T-helper 2 cell treated with Interferon-gamma antibody and Interleukin-4, amounts not matched to agents 5 μg/mL and 100 μg/mL, for 36 hours (primary cell): ENCODE measurements around the gene ZNF672.
"Not testable (repeated sequence)": the region's sequence is repeated elsewhere in the genome, so short reads cannot be mapped to it uniquely, and the experiment has no call there.

Experiments used
- DNase-seq: peaks from one replicate; pipeline ENCODE4 v3.0.0; 2021; ENCODE audit warnings: low spot score
- H3K27ac Mint-ChIP-seq: one replicate; pipeline ENCODE4 v1.8.0; 2021; ENCODE audit warnings: mild to moderate bottlenecking, mixed read lengths
- H3K27me3 Mint-ChIP-seq: one replicate; pipeline ENCODE4 v1.8.0; 2021; ENCODE audit warnings: low read depth, mixed read lengths
- H3K36me3 Mint-ChIP-seq: one replicate; pipeline ENCODE4 v1.8.0; 2021; ENCODE audit warnings: low read depth, mixed read lengths
- H3K4me1 Mint-ChIP-seq: one replicate; pipeline ENCODE4 v1.8.0; 2021; ENCODE audit warnings: low read depth, mixed read lengths
- H3K4me3 Mint-ChIP-seq: one replicate; pipeline ENCODE4 v1.8.0; 2022; ENCODE audit warnings: mild to moderate bottlenecking, moderate library complexity, mixed read lengths
- H3K9me3 Mint-ChIP-seq: one replicate; pipeline ENCODE4 v1.8.0; 2021; ENCODE audit warnings: mixed read lengths

The ZNF672 gene

DNA sequence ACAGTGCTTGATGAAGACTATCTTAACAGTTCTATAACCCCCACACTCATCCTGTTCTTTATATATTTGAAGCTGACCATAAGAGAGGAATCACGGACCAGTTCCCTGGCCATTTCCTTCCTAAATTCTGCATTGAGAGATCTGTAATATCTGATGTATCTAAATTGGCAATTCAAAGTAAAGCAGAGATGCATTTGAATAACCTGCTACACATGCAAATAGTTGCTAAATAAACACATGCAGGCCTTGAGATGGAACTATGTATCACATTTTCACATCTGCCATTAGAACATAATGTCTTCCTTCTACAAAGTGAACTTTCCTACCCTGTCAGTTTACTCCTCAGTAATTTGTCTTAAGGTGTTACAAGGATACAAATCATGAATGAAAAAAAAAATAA lies 47.6 kb downstream of the ZNF672 start:
- no peaks in the 10 kb centered on the region for H3K4me1 Mint-ChIP-seq
- no peak overlapping the region for H3K27ac Mint-ChIP-seq
- peaks cover 21% of the 10 kb centered on the region for H3K27me3 Mint-ChIP-seq
- no peak for DNase-seq
- H3K4me3 Mint-ChIP-seq: no peak overlapping the region
- H3K9me3 Mint-ChIP-seq: no peaks in the 10 kb centered on the region
- H3K36me3 Mint-ChIP-seq: no peaks in the 10 kb centered on the region

DNA sequence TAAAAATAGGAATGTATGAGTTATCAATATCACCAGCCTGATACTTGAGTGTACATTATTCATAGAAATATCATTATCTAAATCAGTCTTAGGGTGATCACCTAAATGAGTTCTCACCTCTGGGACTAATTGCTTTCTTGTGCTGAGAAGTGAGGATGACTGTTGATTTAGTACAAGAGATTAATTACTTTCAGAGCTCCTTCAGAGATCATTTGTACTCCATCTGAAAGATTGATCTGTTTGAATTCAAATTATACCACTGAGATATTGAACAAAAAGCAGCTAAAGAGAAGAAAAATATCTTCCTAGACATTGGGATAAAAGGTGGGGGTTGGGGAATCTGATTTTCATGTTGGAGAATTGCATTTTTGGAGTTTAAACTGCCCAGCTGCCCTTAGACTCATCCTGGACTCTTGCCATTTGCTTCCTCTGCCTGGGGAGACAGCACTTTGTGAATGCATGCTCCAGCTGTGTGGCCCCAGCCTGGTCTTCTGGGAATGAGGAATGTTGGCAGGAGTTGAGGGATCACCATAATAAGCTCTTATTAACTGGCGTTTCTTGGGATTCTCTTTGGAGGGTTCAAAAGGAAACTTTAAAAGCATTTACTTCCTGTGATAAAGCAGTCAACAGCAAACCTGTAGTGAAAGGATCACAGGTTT lies 48.3 kb downstream of the ZNF672 start:
- no peaks in the 10 kb centered on the region for H3K9me3 Mint-ChIP-seq
- no peaks in the 10 kb centered on the region for H3K4me1 Mint-ChIP-seq
- H3K4me3 Mint-ChIP-seq: no peak overlapping the region
- no peak overlapping the region for H3K27ac Mint-ChIP-seq
- no peak for DNase-seq
- no peaks in the 10 kb centered on the region for H3K36me3 Mint-ChIP-seq
- peaks cover 20% of the 10 kb centered on the region for H3K27me3 Mint-ChIP-seq

DNA sequence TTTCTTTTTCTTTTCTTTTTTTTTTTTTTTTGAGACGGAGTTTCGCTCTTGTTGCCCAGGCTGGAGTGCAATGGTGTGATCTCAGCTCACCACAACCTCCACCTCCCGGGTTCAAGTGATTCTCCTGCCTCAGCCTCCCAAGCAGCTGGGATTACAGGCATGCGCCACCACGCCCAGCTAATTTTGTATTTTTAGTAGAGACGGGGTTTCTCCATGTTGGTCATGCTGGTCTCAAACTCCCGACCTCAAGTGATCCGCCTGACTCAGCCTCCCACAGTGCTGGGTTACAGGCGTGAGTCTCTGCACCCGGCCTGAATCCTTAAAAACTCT lies 51.9 kb downstream of the ZNF672 start:
- H3K4me1 Mint-ChIP-seq, H3K27ac Mint-ChIP-seq, H3K9me3 Mint-ChIP-seq, H3K4me3 Mint-ChIP-seq, DNase-seq, H3K36me3 Mint-ChIP-seq: not testable (repeated sequence)
- peaks cover 36% of the 10 kb centered on the region for H3K27me3 Mint-ChIP-seq

DNA sequence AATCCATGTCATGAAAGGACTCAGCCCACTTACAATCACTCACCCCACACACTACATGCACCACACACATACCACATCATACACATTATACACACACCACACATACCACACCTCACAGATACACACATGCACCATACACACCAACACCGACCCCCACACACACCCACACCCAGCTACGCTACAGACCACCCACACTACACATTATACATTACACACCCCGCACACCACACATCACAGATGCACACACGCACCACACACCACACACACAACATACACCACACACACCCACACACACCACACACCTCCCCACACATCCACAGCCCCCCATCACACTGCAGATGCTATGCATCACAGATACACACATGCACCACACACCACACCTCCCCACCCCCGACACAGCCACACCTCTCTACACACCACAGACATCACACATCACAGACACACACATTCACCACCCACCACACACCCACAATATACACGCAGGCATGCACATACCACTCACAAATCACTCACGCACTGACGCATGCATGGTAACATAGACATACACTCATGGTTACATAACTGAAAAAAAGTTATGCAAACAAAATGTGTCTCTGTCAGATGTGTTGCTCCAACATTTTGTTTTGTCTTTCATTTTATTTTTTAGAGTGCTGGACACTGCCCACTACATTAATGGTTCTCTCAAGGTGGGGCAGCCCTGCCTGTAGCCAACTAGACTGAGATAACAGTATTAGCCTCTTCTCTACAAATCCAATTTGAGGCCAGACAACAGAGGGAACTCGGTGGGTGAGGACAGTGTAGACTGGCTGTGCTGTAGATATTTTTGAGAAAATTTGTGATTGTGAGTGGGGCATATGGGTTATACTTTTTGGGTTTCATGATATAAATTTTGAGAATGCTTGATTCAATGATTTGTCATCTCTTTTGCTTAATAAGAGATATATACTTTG lies 52.8 kb downstream of the ZNF672 start:
- no peak overlapping the region for H3K4me3 Mint-ChIP-seq
- H3K27ac Mint-ChIP-seq: no peak overlapping the region
- no peak for DNase-seq
- H3K9me3 Mint-ChIP-seq: no peaks in the 10 kb centered on the region
- peaks cover 36% of the 10 kb centered on the region for H3K27me3 Mint-ChIP-seq
- H3K36me3 Mint-ChIP-seq: no peaks in the 10 kb centered on the region
- no peaks in the 10 kb centered on the region for H3K4me1 Mint-ChIP-seq

- H3K9me3 Mint-ChIP-seq: no peaks in the 10 kb centered on the region
- peaks cover 34% of the 10 kb centered on the region for H3K27me3 Mint-ChIP-seq
Measured at GRCh38 chr1:248891758-248892157, 53.7 kb downstream of the ZNF672 start.

DNA sequence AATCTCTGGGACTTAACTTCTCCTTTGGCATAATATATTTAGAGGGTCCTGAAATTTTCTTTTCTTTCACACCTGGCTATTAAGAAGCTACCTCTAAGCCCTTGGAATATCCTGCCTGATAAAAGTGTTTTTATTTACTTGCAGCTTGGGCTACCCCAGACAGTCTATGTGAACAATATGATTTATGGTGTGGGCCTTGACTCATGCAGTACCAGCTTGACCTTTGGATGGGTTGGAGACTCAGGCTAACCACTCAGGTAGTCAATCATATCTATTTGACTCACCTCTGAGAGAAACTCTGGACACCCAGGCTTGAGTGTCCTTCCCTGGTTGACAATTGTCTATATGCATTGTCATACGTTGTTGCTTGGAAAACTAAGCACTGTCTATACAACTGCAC lies 54.6 kb downstream of the ZNF672 start:
- Mint-ChIP-seq H3K27ac (no peak overlapping the region), H3K36me3 (no peaks in the 10 kb centered on the region), H3K4me1 (no peaks in the 10 kb centered on the region), H3K27me3 (peaks cover 31% of the 10 kb centered on the region), H3K4me3 (no peak overlapping the region), H3K9me3 (no peaks in the 10 kb centered on the region)
- DNase-seq: no peak

More at GRCh38 chr1:248891758-248892157, 53.7 kb downstream of the ZNF672 start:
- H3K27ac Mint-ChIP-seq: no peak overlapping the region
- H3K4me1 Mint-ChIP-seq: no peaks in the 10 kb centered on the region
- H3K4me3 Mint-ChIP-seq: no peak overlapping the region
- no peaks in the 10 kb centered on the region for H3K36me3 Mint-ChIP-seq
- DNase-seq: no peak

DNA sequence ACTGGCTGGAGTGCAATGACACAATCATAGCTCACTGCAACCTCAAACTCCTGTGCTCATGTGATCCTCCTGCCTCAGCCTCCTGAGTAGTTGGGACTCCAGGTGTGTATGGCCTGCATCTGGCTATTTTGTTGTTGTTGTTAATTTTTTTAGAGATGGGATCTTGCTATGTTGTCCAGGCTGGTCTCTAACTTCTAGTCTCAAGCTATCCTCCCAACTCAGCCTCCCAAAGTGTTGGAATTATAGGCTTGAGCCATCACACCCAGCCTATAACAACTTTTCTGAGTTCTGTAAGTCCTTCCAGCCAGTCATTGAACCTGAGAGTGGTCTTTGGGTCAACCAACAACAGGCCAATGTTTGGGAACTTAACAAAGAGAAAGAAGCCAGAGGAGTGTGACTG lies 56.8 kb downstream of the ZNF672 start:
- no peaks in the 10 kb centered on the region for H3K4me1 Mint-ChIP-seq
- no peak overlapping the region for H3K4me3 Mint-ChIP-seq
- peaks cover 46% of the 10 kb centered on the region for H3K27me3 Mint-ChIP-seq
- H3K27ac Mint-ChIP-seq: no peak overlapping the region
- no peak for DNase-seq
- no peaks in the 10 kb centered on the region for H3K36me3 Mint-ChIP-seq
- H3K9me3 Mint-ChIP-seq: peaks cover 3% of the 10 kb centered on the region

- Mint-ChIP-seq H3K36me3 (no peaks in the 10 kb centered on the region), H3K27ac (no peak overlapping the region), H3K27me3 (peaks cover 49% of the 10 kb centered on the region), H3K9me3 (peaks cover 3% of the 10 kb centered on the region), H3K4me3 (no peak overlapping the region), H3K4me1 (peaks cover 10% of the 10 kb centered on the region)
- no peak for DNase-seq
Measured at GRCh38 chr1:248897412-248898337, 59.7 kb downstream of the ZNF672 start.
